Thoracic aorta (tissue), 2 donors: Measurements from ENCODE around the gene P2RX3. TPM values are rescaled to one million over a fixed set of nuclear protein-coding genes. Genes with fewer than 3 reads are reported as not detected.

Experiments
- ATAC-seq: fragments of 150-250 bp; one replicate; pipeline ENCODE4 v1.8.0; 2017; ENCODE audit warnings: low read depth; ENCODE audit not compliant: insufficient number of reproducible peaks, low FRiP score
- DNase-seq: peaks from one replicate; pipeline ENCODE4 v3.0.0-alpha.2; 2020; ENCODE audit warnings: low spot score
- H3K27ac ChIP-seq, 2 donors: fragments of 200-600 bp; sonication (generic); 1 replicate in 1 of 2; 2 replicates in 1 of 2; pipeline ENCODE4 v1.5.1; 2016; ENCODE audit warnings: mild to moderate bottlenecking in 2 of 2, moderate library complexity in 2 of 2
- H3K27me3 ChIP-seq: fragments of 200-600 bp; sonication (generic); replicated peaks from 2 replicates; pipeline ENCODE4 v1.6.0; 2016; ENCODE audit warnings: mild to moderate bottlenecking; ENCODE audit not compliant: insufficient read depth
- H3K36me3 ChIP-seq: fragments of 200-600 bp; sonication (generic); one replicate; pipeline ENCODE4 v1.5.1; 2016
- H3K4me1 ChIP-seq, 2 donors: fragments of 200-600 bp; sonication (generic); 1 replicate in 1 of 2; 2 replicates in 1 of 2; pipeline versions ENCODE4 v1.5.1 to v1.6.0; 2016; ENCODE audit warnings: low read depth in 2 of 2, mild to moderate bottlenecking in 1 of 2; ENCODE audit not compliant: control insufficient read depth in 1 of 2
- H3K4me3 ChIP-seq: fragments of 200-600 bp; sonication (generic); 2 replicates; pipeline ENCODE4 v1.5.1; 2016; ENCODE audit warnings: mild to moderate bottlenecking
- H3K9me3 ChIP-seq: fragments of 200-600 bp; sonication (generic); 2 replicates; pipeline ENCODE4 v1.5.1; 2016
- CTCF ChIP-seq: fragments of 200-600 bp; sonication (generic); IDR thresholded peaks from one replicate; pipeline ENCODE4 v1.5.1; 2019; ENCODE audit warnings: antibody characterized with exemption
- total RNA-seq, 2 donors: library from RNA; depleted of rRNA; stranded (reverse); fragments of >200 nt; gene quantifications; one replicate each; pipeline versions ENCODE4 v1.1.0 to v1.2.3, GENCODE V29; 2016

The P2RX3 gene
- total RNA-seq, 2 donors from 2014 or later: not detected

DNA sequence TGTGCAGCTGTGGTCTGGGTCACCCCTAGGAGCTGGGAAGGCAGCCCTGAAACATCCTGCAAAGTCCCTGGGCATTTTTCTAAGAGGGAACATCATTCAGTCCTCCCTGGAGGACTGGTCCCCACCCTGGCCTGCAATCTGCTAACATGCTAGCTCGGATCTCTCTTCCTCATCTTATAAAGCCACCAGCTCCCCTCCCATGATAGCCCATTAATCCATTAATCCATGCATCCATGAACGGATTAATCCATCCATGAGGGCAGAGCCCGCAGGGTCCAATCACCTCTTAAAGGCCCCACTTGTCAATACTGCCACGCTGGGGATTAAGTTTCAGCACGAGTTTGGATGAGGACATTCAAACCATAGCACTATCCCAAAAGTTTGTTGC lies 30.7 kb downstream of the P2RX3 start:
- H3K27ac ChIP-seq: no peak overlapping the region
- DNase-seq (no peak), ATAC-seq (no peak)
- no peaks in the 10 kb centered on the region for H3K4me1 ChIP-seq
- no peak for TF ChIP-seq CTCF
- no peaks in the 10 kb centered on the region for H3K36me3 ChIP-seq
- H3K9me3 ChIP-seq: no peaks in the 10 kb centered on the region
- H3K27me3 ChIP-seq: no peaks in the 10 kb centered on the region
- H3K4me3 ChIP-seq: no peak overlapping the region

GRCh38 chr11:57370251-57370650 lies 32.1 kb downstream of the P2RX3 start:
- H3K27ac ChIP-seq: no peak overlapping the region
- H3K9me3 ChIP-seq: no peaks in the 10 kb centered on the region
- H3K4me1 ChIP-seq: no peaks in the 10 kb centered on the region
- no peak for DNase-seq
- H3K36me3 ChIP-seq: no peaks in the 10 kb centered on the region
- ATAC-seq: no peak
- no peaks in the 10 kb centered on the region for H3K27me3 ChIP-seq
- no peak overlapping the region for H3K4me3 ChIP-seq
- no peak for TF ChIP-seq CTCF

- no peak for ATAC-seq
- no peaks in the 10 kb centered on the region for H3K4me1 ChIP-seq
- no peaks in the 10 kb centered on the region for H3K27me3 ChIP-seq
- H3K4me3 ChIP-seq: no peak overlapping the region
- no peak for TF ChIP-seq CTCF
- DNase-seq: no peak
- H3K27ac ChIP-seq: no peak overlapping the region
- no peaks in the 10 kb centered on the region for H3K9me3 ChIP-seq
- no peaks in the 10 kb centered on the region for H3K36me3 ChIP-seq
Measured at GRCh38 chr11:57370941-57371340, 32.8 kb downstream of the P2RX3 start.

- Histone ChIP-seq H3K4me1 (no peaks in the 10 kb centered on the region), H3K9me3 (no peaks in the 10 kb centered on the region), H3K27me3 (no peaks in the 10 kb centered on the region), H3K36me3 (no peaks in the 10 kb centered on the region), H3K4me3 (no peak overlapping the region), H3K27ac (no peak overlapping the region)
- DNase-seq: no peak
- TF ChIP-seq CTCF: no peak
- no peak for ATAC-seq
Measured at GRCh38 chr11:57373146-57373545, 35.0 kb downstream of the P2RX3 start.

- Histone ChIP-seq H3K9me3 (no peaks in the 10 kb centered on the region), H3K4me1 (no peaks in the 10 kb centered on the region), H3K36me3 (no peaks in the 10 kb centered on the region), H3K4me3 (no peak overlapping the region), H3K27ac (no peak overlapping the region), H3K27me3 (no peaks in the 10 kb centered on the region)
- no peak for ATAC-seq
- no peak for TF ChIP-seq CTCF
- DNase-seq: no peak
Measured at GRCh38 chr11:57374966-57375365, 36.8 kb downstream of the P2RX3 start.
